ENCODE results near the gene STARD3.

Gene STARD3

DNA sequence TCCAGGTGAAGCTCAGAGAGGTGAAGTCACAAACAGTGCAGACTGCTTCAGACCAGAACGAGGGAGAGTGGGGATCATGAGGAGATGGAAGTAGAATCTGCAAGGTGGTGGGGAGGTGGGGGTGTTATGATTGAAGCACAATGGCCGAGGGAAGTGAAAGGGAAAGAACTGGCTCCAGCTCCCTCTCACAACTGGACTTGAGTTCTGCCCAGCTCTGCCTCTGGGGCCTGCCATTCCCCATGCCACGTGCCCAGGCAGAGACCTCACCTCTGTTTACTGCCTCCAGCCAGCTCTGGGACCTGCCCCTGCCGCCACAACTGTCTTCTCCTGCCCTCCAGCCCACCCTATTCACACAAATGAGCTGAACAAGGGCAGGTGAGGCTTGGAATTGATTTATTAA is 33.8 kb downstream of the STARD3 start:
- TF ChIP-seq, protein P1, sequence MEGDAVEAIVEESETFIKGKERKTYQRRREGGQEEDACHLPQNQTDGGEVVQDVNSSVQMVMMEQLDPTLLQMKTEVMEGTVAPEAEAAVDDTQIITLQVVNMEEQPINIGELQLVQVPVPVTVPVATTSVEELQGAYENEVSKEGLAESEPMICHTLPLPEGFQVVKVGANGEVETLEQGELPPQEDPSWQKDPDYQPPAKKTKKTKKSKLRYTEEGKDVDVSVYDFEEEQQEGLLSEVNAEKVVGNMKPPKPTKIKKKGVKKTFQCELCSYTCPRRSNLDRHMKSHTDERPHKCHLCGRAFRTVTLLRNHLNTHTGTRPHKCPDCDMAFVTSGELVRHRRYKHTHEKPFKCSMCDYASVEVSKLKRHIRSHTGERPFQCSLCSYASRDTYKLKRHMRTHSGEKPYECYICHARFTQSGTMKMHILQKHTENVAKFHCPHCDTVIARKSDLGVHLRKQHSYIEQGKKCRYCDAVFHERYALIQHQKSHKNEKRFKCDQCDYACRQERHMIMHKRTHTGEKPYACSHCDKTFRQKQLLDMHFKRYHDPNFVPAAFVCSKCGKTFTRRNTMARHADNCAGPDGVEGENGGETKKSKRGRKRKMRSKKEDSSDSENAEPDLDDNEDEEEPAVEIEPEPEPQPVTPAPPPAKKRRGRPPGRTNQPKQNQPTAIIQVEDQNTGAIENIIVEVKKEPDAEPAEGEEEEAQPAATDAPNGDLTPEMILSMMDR (IDR thresholded peaks at IDR 0.05; ENCODE audit: low read depth, low read length, missing control alignments) = no peak
- DNase-seq (ENCODE audit: low read depth) = no peak
- H3K4me3 ChIP-seq (ENCODE audit: low read depth, low read length) = no peak overlapping the region

DNA sequence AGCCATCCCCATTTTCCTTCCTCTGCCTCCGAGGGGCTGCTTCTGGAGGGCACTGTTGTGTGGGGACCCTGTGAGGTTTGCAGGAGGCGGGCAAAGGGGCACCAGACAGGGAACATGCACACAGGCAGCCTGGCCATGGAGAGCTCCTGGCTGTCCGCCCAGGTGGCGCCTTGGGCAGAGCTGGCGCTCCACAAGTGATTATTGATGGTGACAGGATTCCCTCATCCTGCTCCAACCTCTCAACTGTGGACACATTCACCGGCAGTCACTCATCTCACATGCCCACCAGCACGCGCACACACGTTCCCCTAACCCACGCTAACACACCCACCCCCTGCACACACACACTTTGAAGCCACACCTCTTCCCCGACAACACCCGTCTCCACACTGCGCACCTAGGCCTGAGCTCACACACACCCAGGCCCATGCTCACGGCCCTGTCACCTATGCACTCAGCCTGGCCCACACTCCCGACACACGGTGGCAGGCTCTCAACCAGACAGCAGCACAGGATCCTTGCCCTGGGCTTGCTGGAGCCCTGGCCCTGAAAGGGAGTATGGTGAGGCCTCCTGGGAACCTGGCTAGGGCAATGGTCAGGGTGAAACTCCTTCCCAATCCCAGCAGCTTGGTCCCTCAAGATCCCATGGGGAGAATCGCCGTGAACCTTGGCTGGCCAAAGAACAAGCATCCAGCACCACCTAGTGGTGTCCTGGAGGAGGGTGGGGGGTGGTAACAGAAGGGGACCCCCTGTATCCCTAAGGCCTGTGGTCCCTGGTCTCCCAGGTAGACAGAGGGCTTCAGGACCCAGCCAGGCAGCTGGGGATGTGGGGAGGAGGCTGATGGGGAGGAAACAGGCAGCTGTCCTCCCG is 34.9 kb downstream of the STARD3 start:
- no peak for DNase-seq (ENCODE audit: low read depth)
- TF ChIP-seq, protein P1 (IDR thresholded peaks at IDR 0.05; ENCODE audit: low read depth, low read length, missing control alignments) = peak; percentile 55
- no peak overlapping the region for H3K4me3 ChIP-seq (ENCODE audit: low read depth, low read length)

DNA sequence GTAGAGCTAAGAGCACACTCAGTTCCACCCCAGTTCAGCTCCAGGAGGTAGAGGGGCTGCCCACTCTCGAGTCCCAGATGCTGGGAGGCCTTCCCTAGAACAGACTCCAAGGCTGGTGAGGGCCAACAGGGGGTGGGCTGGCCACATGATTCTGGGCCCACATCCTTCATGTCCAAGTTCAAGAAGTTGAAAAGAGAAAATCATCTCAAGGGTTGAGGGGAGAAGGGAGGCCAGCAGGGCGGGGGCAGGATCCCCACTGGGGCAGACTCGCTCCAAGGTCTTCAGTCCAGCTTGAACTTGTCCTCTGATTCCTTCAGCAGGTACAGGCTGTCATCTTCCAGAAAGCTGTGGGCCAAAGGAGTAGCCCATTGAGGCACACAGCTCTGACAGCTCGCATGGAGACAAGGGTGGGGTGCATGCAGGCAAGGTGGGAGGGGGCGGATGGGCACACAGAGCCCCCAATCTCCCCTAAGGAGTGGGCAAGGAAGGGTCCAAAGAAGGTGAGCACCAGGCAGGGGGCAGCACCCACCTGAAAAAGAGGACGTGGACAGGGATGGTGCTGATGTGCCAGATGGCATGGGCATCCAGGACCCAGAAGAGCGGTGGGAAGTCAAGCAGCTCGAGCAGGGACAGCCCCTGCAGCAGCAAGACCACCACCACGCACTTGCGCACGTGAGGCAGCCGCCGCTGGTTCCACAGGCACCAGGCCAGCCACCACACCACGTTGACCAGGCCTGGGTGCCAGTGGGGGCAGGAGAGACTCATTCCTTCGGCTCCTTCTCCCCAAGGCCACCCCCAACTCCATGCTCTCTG is 35.8 kb downstream of the STARD3 start:
- no peak for DNase-seq (ENCODE audit: low read depth)
- TF ChIP-seq, protein P1 (IDR thresholded peaks at IDR 0.05; ENCODE audit: low read depth, low read length, missing control alignments) = no peak
- no peak overlapping the region for H3K4me3 ChIP-seq (ENCODE audit: low read depth, low read length)

DNA sequence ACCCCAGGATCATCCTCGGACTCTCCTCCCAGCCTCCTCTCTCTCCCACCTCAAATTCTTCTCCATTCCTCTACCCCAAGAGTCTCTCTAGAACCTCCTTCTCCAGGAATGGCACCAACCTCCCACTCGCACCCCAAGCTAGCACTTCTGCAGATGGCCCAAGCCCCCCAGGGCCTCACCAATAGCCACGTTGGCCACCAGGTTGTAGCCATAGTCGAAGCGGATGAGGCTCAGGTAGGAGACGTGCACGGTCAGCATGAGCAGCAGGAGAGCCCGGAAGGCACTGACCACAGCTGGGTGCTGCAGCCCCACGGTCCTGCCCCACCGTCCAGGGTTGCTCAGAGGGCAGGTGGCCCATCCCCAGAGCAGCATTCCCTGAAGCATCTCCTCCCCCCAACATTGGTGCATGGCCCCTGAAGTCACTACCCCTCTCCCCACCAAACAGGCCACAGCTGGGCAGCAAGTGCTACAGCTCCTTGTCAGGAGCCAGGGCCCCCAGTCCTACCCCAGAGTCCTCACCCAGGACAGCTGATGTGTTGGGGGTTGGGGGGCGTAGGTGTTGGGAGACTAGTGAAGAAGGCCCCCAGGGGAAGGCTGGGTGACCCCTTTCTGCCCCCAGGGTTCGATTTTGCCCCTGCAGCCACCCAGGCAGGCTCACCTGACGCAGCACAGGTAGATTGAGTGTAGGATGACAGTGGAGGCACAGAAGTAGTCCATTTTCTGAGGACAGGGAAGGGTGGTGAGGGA is 36.6 kb downstream of the STARD3 start:
- DNase-seq (ENCODE audit: low read depth) = no peak
- no peak overlapping the region for H3K4me3 ChIP-seq (ENCODE audit: low read depth, low read length)
- TF ChIP-seq, protein P1 (IDR thresholded peaks at IDR 0.05; ENCODE audit: low read depth, low read length, missing control alignments) = no peak

DNA sequence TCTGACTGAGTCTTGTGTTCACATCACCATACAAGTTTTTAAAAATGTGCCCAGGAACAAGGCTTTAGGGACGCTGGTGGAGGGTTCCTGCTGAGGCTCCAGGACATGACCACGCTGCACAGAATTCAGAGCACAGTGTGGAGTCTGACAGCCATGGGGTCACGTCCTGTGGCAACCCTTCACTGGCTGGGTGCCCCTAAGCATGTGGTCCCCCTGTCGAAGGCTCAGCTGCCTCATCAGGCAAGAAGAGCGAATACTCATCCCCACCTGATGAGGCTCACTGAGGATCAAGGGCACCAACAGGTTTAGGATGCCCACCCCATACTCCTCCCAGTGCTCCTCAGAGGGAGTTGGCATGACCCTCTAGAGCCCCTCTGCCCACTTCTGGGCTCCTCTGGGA is 37.2 kb downstream of the STARD3 start:
- no peak for DNase-seq (ENCODE audit: low read depth)
- TF ChIP-seq, protein P1 (IDR thresholded peaks at IDR 0.05; ENCODE audit: low read depth, low read length, missing control alignments) = no peak
- H3K4me3 ChIP-seq (ENCODE audit: low read depth, low read length) = no peak overlapping the region

DNA sequence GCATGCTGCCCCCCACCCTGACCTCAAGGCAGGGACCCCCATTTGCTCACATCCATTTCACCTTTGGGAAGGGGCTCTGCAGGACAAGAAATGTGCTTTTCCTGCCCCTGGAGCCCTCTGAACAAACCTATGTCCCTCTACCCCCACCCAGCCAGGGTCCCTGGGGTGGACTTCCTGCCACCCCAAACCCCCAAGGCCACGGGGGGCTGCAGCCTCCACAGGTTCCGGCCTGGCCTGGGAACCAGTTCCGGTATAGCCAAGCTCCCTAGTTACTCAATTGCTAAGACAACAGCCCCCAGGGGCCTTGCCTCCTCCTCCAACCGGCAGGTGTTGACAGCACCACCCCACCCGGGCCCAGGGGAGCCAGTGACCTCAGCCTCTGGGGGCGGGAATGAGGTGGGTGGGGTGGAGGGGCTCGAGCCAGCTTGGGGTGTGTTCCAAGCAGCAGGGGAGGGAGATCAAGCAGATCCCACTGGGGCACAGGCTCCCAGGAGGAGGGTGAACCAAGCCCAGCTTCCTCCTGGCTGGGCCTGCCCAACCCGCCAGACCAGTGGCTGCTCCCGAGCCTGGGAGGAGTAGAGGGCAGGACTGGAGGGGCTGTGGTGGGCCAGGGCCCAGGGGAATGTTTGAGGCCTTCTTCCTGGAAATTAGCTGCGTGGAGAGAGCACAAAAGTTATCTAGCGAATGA is 37.9 kb downstream of the STARD3 start:
- no peak overlapping the region for H3K4me3 ChIP-seq (ENCODE audit: low read depth, low read length)
- TF ChIP-seq, protein P1 (IDR thresholded peaks at IDR 0.05; ENCODE audit: low read depth, low read length, missing control alignments) = no peak
- DNase-seq (ENCODE audit: low read depth) = no peak

Measured in GM12864 (cell line).